Epithelial cell of esophagus (primary cell): ENCODE results near the gene RFX2.
"Not testable (repeated sequence)": the region's sequence is repeated elsewhere in the genome, so short reads cannot be mapped to it uniquely, and the experiment has no call there.

ENCODE experiments used
- DNase-seq: peaks from one replicate; pipeline ENCODE4 v3.0.0; 2010; ENCODE audit warnings: low read depth
- H3K4me3 ChIP-seq: 2 replicates; pipeline ENCODE4 v1.5.1; 2011; ENCODE audit warnings: mild to moderate bottlenecking, low read length, control low read depth
- TF ChIP-seq, protein P1 (sequence below): IDR thresholded peaks from 2 replicates; pipeline ENCODE4 v1.5.1; 2011; ENCODE audit warnings: low read depth, mild to moderate bottlenecking, low read length, control low read depth, inconsistent platforms; ENCODE audit not compliant: insufficient read depth; ENCODE audit errors: missing control alignments

RFX2 gene

DNA sequence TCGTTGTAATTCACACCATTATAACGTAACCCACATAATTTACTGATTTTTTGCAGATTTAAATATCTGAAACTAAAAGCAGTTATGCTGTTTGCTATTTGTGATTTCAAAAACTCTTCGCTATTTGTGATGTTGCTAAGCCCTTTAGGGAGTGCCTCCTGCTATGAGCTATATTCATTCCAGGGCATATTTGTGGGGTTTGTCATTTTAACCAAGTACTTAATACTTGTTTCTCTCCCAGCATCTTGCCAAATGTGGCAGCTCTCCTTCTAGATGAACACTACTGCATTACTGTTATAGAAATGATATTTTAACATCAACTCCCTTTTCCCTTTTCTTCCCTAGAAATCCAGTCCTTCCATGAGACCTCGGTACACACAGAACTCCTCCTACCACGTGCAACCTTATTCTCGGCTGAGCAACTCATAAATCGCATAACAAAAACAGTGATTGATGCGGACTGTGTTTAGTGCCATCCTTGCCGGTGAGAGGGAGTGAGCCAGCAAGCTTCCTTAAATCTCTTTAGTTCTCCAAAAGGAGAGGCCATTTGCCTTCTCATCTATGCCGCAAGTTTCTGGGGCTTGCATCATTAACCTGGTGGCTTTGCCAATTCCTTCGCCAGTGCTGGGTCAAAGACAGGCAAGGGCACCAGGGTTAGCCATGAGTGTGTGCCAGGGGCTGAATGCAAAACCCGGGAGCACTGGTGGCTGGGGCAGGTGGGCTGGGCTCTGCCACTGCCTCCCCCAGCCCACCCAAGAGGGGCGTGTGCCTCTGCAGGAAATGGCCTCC lies 33.4 kb downstream of the RFX2 start:
- no peak overlapping the region for H3K4me3 ChIP-seq
- TF ChIP-seq, protein P1, sequence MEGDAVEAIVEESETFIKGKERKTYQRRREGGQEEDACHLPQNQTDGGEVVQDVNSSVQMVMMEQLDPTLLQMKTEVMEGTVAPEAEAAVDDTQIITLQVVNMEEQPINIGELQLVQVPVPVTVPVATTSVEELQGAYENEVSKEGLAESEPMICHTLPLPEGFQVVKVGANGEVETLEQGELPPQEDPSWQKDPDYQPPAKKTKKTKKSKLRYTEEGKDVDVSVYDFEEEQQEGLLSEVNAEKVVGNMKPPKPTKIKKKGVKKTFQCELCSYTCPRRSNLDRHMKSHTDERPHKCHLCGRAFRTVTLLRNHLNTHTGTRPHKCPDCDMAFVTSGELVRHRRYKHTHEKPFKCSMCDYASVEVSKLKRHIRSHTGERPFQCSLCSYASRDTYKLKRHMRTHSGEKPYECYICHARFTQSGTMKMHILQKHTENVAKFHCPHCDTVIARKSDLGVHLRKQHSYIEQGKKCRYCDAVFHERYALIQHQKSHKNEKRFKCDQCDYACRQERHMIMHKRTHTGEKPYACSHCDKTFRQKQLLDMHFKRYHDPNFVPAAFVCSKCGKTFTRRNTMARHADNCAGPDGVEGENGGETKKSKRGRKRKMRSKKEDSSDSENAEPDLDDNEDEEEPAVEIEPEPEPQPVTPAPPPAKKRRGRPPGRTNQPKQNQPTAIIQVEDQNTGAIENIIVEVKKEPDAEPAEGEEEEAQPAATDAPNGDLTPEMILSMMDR = no peak
- peak; percentile 82 for DNase-seq

DNA sequence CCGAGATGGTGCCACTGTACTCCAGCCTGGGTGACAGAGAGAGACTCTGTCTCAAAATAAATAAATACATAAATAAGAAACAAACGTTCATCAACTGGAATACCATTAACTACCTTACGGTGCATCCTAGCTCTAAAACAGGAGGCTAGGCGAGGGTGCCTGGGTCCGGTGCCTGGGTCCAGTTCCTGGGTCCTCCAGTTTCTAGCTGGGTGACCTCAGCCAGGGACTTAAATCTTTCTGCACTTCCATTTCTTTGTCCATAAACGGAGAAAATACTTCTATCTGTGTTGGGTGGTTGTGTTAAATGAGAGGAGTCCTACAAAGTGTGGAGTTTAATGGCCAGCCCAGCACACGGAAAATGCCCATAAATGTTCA lies 34.0 kb downstream of the RFX2 start:
- DNase-seq = no peak
- no peak overlapping the region for H3K4me3 ChIP-seq
- TF ChIP-seq, protein P1 = no peak

DNA sequence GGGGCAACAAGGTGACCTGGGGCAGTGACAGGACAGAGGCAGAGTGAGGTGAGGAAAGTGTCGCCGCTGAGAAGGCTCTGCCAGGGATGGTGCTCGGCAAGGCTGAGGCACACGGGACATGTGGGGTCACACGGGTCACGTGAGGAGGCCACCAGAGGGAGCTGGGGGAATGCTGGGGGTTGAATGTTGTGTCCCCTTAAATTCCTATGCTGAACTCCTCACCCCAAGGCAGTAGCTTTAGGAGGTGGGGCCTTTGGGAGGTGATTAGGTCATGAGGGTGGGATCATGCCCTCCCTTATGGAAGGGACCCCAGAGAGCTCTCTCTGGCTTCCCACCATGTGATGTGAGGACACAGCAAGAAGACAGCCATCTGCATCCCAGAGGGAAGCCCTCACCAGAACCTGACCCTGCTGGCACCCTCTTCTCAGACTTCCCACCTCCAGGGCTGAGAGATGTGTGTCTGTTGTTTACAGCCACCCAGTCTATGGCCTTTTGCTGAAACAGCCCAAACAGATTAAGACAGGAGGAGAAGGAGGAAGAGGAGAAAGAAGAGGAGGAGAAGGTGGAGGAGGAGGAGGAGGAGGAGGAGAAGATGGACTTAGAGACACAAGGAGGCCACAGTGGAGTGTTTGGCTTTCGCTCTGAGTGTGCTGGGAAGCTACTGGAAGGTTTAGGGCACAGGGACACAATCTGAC lies 35.4 kb downstream of the RFX2 start:
- no peak overlapping the region for H3K4me3 ChIP-seq
- TF ChIP-seq, protein P1 = no peak
- DNase-seq = no peak

- TF ChIP-seq, protein P1 = no peak
- no peak for DNase-seq
- no peak overlapping the region for H3K4me3 ChIP-seq
Observed at GRCh38 chr19:6073858-6074708, 36.2 kb downstream of the RFX2 start.

DNA sequence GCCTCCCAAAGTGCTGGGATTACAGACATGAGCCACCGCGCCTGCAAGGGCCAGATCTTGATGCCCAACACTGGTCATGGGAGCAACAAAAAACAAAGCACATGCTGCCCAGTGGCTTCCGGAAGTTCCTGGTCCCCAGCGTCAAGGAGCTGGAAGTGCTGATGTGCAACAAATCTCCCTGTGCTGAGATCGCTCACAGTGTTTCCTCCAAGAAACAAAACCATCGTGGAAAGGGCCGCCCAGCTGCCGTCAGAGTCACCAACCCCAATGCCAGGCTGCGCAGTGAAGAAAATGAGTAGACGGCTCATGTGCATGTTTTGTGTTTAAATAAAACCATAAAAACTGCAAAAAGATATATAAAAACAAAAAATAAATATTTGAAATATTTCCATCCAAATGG lies 37.1 kb downstream of the RFX2 start:
- H3K4me3 ChIP-seq, DNase-seq: not testable (repeated sequence)

GRCh38 chr19:6071875-6072274 lies 38.4 kb downstream of the RFX2 start:
- TF ChIP-seq, protein P1 = no peak
- no peak for DNase-seq
- no peak overlapping the region for H3K4me3 ChIP-seq
